ENCODE data around the gene CLCA4.

Gene CLCA4, protein sequence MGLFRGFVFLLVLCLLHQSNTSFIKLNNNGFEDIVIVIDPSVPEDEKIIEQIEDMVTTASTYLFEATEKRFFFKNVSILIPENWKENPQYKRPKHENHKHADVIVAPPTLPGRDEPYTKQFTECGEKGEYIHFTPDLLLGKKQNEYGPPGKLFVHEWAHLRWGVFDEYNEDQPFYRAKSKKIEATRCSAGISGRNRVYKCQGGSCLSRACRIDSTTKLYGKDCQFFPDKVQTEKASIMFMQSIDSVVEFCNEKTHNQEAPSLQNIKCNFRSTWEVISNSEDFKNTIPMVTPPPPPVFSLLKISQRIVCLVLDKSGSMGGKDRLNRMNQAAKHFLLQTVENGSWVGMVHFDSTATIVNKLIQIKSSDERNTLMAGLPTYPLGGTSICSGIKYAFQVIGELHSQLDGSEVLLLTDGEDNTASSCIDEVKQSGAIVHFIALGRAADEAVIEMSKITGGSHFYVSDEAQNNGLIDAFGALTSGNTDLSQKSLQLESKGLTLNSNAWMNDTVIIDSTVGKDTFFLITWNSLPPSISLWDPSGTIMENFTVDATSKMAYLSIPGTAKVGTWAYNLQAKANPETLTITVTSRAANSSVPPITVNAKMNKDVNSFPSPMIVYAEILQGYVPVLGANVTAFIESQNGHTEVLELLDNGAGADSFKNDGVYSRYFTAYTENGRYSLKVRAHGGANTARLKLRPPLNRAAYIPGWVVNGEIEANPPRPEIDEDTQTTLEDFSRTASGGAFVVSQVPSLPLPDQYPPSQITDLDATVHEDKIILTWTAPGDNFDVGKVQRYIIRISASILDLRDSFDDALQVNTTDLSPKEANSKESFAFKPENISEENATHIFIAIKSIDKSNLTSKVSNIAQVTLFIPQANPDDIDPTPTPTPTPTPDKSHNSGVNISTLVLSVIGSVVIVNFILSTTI

DNA sequence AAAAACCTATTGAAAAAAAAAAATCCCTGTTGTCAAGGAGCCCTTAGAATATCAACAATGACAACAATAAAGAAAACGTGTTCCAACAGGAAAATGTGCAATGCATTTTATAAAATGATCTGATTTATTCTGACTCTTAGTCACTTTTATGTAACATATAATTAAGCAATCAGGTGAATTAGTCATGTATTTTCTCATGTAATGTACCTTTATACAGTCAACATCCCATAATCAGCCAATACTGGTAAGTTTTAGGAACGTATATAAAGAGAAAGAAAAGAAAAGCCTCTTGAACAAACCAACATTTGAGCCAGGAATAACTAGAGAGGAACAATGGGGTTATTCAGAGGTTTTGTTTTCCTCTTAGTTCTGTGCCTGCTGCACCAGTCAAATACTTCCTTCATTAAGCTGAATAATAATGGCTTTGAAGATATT, at the start of gene CLCA4:
CLCA4 (plus strand) TSS at position 292 of the 435 bp plus-strand sequence; CDS start at position 334, 42 bp downstream.
- DNase-seq (ENCODE audit: low spot score), result no peak

DNA sequence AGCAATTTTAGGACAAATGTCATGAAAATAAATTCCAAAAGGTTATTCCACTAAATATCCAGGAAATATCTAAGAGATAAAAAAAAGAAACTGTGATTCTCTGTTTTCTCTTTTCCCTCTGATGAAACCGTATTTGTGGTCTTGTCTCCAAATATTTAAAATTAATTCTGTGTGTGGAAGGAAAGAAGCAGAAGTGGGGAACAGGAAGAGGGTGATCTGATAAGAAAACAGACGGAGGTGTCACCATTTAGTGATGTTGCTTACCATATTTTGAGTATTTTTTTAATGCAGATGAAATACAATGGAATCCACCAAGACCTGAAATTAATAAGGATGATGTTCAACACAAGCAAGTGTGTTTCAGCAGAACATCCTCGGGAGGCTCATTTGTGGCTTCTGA, 48.6 kb upstream of the CLCA4 start:
- no peak for DNase-seq (ENCODE audit: low spot score)

- peak; percentile 82 for DNase-seq (ENCODE audit: low spot score)
Measured at GRCh38 chr1:86499987-86500593, 46.8 kb upstream of the CLCA4 start.

GRCh38 chr1:86500714-86501113, 46.2 kb upstream of the CLCA4 start:
- DNase-seq (ENCODE audit: low spot score), result no peak

DNA sequence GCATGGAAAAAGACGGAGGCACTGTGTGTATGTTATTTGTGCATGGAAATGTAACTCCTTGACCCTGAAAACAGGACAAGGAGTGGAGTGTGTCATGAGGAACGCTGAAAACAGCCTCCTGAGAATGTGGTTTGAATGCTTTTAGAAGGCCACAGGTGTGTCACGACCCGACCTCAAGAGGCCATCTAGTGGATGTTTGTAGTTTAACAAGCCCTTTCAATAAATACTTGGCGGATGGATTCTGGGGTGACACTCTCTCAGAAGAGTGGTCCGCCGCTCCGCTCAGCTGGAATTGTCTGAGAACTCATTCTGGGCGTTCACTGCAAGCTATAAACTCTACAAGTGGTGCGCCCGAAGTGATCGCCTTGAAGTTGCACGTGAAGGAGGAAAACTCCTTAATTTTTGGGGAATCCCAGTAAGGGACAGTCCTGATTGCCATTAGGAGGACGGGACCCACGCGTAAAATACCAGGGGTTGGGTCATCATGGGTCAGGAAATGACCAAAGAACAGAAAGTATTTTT, 44.7 kb upstream of the CLCA4 start:
- peak; percentile 69 for DNase-seq (ENCODE audit: low spot score)

GRCh38 chr1:86502721-86503405, 44.0 kb upstream of the CLCA4 start:
- peak; percentile 36 for DNase-seq (ENCODE audit: low spot score)

- DNase-seq (ENCODE audit: low spot score), result no peak
Measured at GRCh38 chr1:86503406-86504136, 43.3 kb upstream of the CLCA4 start.

GRCh38 chr1:86504137-86504479, 42.8 kb upstream of the CLCA4 start:
- no peak for DNase-seq (ENCODE audit: low spot score)

DNA sequence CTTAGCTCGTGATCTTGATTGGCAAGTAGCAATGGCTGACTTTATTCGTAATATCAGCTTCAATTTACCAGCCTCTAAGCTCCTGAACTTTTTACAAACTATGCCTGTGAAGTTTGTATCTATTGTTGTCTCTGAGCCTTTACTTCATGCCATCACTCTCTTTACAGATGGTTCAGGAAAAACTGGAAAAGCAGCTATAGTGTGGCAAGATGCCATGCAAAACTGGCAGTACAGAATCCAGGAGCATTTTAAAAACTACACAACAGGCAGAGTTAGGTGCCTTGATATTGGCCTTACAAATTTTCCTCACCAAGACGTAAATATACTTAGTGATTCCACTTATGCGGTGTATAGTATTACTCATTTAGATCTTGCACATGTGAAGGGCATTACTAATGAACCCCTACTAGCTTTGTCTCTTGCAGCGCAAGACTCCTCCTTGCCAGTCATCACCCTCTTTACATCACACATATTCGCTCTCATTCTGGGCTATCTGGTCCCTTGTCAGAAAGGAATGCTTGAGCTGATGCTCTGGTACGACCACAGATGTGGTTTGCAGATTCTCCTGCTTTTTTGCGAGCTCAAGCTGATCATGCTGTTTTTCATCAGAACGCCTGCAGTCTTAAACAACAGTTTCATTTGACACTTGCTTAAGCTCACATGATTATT, 41.8 kb upstream of the CLCA4 start:
- DNase-seq (ENCODE audit: low spot score), result no peak

DNA sequence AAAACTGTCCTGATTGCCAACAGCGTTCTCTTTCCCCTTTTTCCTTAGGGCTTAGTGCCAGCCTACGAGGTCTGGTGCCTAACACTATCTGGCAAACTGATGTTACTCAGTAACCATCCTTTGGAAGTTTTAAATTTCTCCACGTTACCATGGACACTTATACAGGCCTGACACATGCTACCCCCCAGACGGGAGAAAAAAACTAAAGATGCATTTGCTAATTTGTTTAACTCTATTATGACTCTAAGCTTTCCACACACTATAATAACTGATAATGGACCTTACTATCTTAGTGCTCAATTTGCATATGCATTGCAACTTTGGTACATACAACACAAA, 41.3 kb upstream of the CLCA4 start:
- no peak for DNase-seq (ENCODE audit: low spot score)

DNA sequence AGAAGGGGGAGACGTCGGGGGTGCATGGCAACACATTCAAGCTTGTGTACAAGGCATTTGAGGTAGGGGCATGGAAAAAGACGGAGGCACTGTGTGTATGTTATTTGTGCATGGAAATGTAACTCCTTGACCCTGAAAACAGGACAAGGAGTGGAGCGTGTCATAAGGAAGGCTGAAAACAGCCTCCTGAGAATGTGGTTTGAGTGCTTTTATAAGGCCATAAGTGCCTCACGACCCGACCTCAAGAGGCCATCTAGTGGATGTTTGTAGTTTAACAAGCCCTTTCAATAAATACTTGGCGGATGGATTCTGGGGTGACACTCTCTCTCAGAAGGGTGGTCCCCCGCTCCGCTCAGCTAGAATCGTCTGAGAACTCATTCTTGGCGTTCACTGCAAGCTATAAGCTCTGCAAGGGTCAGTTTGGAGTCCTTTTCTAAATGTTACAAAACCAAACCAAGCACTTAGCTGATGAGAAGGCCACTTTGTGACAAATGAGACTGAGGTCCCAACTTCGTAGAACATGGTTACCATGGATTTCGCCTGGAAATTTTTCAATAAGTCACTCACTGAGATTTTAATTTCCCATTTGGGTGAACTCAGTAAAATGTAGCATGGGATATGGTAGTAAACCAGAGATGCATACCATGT, 38.8 kb upstream of the CLCA4 start:
- DNase-seq (ENCODE audit: low spot score), result peak; percentile 36

DNA sequence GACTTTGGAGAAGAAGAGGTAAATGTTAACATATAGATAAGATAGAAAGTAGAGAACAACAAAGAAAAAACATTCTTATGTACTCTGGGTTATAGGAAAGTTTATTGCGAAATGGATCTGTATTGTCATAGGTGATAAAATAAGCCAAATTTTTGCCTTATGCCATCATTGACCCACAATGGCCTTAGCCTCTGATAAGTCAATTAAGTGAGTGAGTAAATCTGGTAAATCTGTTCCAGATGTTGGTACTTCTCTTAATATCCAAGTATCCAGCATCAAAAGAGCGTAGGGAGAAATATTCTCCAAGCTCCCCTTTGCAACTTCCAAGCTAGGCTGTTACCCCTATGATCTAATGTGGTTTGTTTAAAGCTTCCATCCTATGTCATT, 38.3 kb upstream of the CLCA4 start:
- DNase-seq (ENCODE audit: low spot score), result no peak

DNA sequence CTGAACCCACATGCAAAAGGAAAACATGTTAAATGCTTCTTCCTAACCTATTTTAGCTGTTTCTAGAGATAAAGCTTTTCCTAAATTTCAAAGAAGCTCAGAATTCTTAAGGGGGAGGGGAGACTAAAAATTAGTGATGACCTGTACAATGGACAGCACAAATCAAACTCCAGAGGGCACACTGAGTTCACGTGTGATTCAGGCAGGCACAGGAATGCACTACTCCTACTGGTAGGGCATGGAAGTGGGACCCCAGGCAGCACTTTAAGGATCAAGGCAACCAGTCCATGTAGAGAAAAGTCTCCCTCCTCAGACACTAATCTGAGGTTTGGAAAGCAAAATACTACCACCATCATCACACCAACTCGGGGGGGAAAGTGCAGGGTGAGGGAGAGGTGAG, 31.3 kb upstream of the CLCA4 start:
- peak; percentile 70 for DNase-seq (ENCODE audit: low spot score)

- DNase-seq (ENCODE audit: low spot score), result no peak
Measured at GRCh38 chr1:86516335-86516734, 30.5 kb upstream of the CLCA4 start.

- no peak for DNase-seq (ENCODE audit: low spot score)
Measured at GRCh38 chr1:86517336-86517735, 29.5 kb upstream of the CLCA4 start.

DNA sequence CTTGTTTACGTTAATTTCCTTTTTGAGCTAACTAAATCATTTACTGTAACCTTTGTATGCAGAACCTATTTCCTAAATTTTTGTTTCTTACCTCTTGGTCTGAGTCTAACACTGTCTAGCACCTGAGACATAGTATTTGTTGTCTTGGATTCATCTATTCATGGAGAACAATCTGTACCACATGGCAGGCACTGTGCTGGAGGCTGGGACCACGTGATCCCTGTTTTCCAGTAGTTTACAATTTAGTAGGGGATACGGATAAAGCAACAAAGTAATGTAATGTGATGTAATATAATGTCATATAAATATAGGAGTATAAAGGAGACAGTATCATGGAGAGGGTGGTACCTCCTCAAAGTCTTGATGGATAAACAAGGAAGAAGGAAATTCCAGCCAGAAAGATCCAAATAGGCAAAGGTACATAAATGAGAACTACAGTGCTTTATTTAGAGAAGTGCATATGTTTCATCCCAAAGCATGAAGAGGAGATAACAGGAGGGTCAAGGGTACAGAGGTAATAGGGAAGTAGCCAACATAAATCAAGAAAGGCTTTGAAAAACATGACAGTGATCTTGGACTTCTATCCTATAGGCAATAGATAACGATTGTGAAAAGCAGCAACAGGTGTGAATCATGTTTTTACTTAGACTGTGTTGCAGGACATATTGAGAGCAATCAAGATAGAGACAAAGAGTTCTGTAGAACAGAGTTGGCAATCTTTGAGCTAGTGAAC, 25.9 kb upstream of the CLCA4 start:
- no peak for DNase-seq (ENCODE audit: low spot score)

DNA sequence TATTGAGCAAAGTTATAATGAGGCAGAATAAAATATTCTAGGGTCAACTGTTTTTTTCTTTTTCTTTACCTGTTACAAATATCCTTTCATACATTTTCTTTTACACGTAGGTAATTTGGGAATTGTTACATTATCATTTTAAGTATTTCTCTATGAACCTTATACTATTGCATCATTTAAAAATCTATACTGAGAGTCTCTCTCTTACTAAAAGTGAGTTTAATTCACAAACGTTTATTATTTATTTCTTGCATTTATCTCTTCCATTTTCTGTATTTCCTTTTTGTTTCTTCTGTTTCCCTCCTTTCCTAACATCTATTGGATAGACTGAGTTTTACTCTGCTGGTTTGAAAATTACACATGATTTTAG, 25.4 kb upstream of the CLCA4 start:
- no peak for DNase-seq (ENCODE audit: low spot score)

DNA sequence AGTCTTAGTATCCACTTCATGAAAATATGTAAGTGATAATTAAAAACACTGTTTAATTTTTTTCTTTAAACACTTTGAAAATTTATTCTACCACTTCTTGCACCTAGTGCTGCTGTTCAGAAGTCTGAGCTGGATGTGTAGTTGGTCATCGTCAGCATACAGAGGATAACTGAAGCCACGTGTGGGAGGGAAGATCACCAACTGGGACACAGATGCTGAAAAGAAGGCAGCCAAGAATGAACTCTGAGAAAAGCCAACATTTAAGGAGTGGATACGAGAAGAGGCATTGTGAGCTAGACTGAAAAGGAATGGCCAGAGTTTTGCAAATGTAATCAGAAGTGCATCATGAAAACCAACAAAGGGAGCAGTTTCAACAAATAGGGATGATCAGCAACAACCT, 24.6 kb upstream of the CLCA4 start:
- no peak for DNase-seq (ENCODE audit: low spot score)

- no peak for DNase-seq (ENCODE audit: low spot score)
Measured at GRCh38 chr1:86523670-86524354, 23.1 kb upstream of the CLCA4 start.

Data from RKO (cell line).